Uterus (tissue), 4 donors: ENCODE measurements around the gene DNAJC15. TPM values are rescaled to one million over a fixed set of nuclear protein-coding genes. Genes with fewer than 3 reads are reported as not detected.
A peak's percentile ranks its signal among the peaks of the same experiment; 100 is the strongest.
"Not testable (repeated sequence)": the region's sequence is repeated elsewhere in the genome, so short reads cannot be mapped to it uniquely, and the experiment has no call there.

Experiments used
- DNase-seq, 2 donors: peaks; one replicate each; pipeline ENCODE4 v3.0.0-alpha.2; 2019 to 2020
- H3K27ac ChIP-seq, 2 donors: fragments of 200-600 bp; sonication (generic); 1 replicate in 1 of 2; 2 replicates in 1 of 2; pipeline ENCODE4 v1.5.1; 2016 to 2018
- H3K27me3 ChIP-seq, 2 donors: fragments of 200-600 bp; sonication (generic); one replicate each; pipeline ENCODE4 v1.5.1; 2018 to 2019; ENCODE audit warnings: control low read depth in 1 of 2
- H3K36me3 ChIP-seq, 2 donors: fragments of 200-600 bp; sonication (generic); one replicate each; pipeline ENCODE4 v1.5.1; 2019; ENCODE audit warnings: control low read depth in 1 of 2
- H3K4me1 ChIP-seq, 2 donors: fragments of 200-600 bp; sonication (generic); one replicate each; pipeline ENCODE4 v1.5.1; 2018 to 2019; ENCODE audit warnings: control low read depth in 1 of 2
- H3K4me3 ChIP-seq, 2 donors: fragments of 200-600 bp; sonication (generic); 1 replicate in 1 of 2; 2 replicates in 1 of 2; pipeline ENCODE4 v1.5.1; 2018 to 2019; ENCODE audit warnings: mild to moderate bottlenecking in 1 of 2
- H3K9me3 ChIP-seq, 2 donors: fragments of 200-600 bp; sonication (generic); one replicate each; pipeline ENCODE4 v1.5.1; 2019; ENCODE audit warnings: control low read depth in 1 of 2
- POLR2A ChIP-seq, 2 donors: fragments of 450-650 bp; IDR thresholded peaks; one replicate each; pipeline ENCODE4 v1.6.1; 2016; ENCODE audit warnings: antibody characterized with exemption in 2 of 2, mild to moderate bottlenecking in 1 of 2, moderate library complexity in 1 of 2
- intact Hi-C: fragments of 100-400 bp; cut with DNase I; formaldehyde crosslinking; loops from one replicate; pipeline ENCODE4 v1.15.1; 2023; ENCODE audit warnings: low total_unique reads
- total RNA-seq, 4 donors: library from RNA; depleted of rRNA in 3 of 4; stranded (reverse); fragments of >200 nt in 3 of 4; gene quantifications; one replicate each; pipeline versions ENCODE4 v1.1.0 to v1.2.4, GENCODE V29; 2014 to 2023
- TF ChIP-seq, protein P1 (sequence below), 4 experiments: fragments of 200-600 bp in 2 of 4; fragments of 450-650 bp in 2 of 4; sonication (generic) in 2 of 4; IDR thresholded peaks; one replicate each; pipeline ENCODE4 v1.5.1; 2016 to 2019; ENCODE audit warnings: antibody characterized with exemption in 4 of 4, mild to moderate bottlenecking in 2 of 4, moderate library complexity in 1 of 4
- donor health status: DM: yes; HTN: yes; CAD: no.

The DNAJC15 gene
- total RNA-seq, 4 donors from 2014 or later: 3.6 to 14.5 (median 6.1) TPM

DNA sequence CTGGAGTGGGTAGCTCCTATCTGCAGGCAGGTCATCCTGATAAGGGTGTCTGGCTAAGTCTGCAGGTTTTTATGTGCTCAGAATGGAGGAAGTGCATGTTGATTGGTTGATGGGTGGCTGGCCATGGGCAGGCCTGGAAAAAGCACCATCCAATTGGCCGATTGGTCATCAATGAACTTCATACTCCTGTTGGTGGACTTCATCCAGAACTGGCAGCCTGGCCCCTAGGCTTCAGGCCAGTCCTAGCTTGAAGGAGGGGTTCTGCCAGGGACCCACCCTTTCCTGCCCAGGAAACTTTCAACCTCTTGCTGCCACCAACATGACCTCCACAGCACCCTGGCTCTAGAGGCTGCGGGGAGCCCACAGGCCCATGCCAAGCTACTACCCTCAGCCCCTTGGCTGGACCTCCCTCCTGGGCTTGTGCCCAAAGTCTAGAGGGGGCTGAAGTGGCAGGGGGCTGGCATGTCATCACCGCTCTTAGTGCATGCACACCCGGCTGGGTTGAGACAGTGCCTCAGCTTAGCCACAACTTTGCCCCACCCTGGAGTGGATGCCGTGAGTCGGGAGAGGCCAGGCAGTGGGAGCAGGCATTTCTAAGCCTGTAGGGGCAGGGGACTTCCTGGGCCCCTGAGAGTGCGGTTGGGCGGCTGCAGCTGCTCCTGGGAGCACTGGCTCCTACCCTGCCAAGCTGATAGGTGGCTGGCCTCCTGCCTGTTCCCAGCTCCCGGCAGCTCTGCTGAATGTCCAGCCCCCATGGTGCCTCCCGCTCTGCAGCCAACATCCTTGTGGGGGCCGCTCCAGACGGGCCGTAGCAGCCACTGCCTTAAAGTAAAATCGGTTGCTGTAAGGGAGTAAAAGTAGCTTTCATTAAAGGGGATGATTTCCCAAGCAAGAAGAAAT is 13.2 kb downstream of the DNAJC15 start:
- Histone ChIP-seq H3K9me3 (no peaks in the 10 kb centered on the region), H3K4me1 (peaks cover 0 to 4% of the 10 kb centered on the region in 2 donors), H3K27ac (peak overlapping the region in 1 of 2 donors; percentile 26), H3K27me3 (no peaks in the 10 kb centered on the region), H3K4me3 (no peak overlapping the region), H3K36me3 (no peaks in the 10 kb centered on the region)
- no peak for TF ChIP-seq POLR2A (IDR thresholded peaks at IDR 0.05)
- TF ChIP-seq, protein P1, sequence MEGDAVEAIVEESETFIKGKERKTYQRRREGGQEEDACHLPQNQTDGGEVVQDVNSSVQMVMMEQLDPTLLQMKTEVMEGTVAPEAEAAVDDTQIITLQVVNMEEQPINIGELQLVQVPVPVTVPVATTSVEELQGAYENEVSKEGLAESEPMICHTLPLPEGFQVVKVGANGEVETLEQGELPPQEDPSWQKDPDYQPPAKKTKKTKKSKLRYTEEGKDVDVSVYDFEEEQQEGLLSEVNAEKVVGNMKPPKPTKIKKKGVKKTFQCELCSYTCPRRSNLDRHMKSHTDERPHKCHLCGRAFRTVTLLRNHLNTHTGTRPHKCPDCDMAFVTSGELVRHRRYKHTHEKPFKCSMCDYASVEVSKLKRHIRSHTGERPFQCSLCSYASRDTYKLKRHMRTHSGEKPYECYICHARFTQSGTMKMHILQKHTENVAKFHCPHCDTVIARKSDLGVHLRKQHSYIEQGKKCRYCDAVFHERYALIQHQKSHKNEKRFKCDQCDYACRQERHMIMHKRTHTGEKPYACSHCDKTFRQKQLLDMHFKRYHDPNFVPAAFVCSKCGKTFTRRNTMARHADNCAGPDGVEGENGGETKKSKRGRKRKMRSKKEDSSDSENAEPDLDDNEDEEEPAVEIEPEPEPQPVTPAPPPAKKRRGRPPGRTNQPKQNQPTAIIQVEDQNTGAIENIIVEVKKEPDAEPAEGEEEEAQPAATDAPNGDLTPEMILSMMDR (IDR thresholded peaks at IDR 0.05): no peak
- peak in 1 of 2 donors; percentile 41 for DNase-seq
- intact Hi-C loops: no loop called here

DNA sequence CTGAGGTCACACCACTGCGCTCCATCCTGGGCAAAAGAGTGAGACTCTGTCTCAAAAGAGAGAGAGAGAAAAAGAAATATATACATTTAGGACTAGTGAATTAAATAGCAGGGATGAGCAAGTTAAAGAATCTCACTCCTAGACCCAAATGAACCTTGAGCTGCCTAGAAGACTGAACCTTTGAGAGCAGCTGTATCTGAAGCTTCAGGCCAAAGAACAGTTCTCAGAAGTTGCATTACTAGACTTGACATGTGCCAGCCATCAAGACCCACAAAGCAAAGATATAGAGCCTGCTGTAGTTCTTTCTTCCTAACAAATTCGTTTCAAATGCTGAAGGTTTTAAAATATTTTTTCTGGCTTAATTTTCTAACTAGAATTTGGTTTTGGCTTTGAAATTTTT is 16.6 kb downstream of the DNAJC15 start:
- intact Hi-C loops: no loop called here
- H3K27me3 ChIP-seq: no peaks in the 10 kb centered on the region
- no peak for TF ChIP-seq POLR2A (IDR thresholded peaks at IDR 0.05)
- TF ChIP-seq, protein P1 (IDR thresholded peaks at IDR 0.05): no peak
- DNase-seq: no peak
- H3K4me1 ChIP-seq: peaks cover 0 to 4% of the 10 kb centered on the region in 2 donors
- H3K9me3 ChIP-seq: no peaks in the 10 kb centered on the region
- H3K4me3 ChIP-seq: no peak overlapping the region
- no peak overlapping the region for H3K27ac ChIP-seq
- H3K36me3 ChIP-seq: no peaks in the 10 kb centered on the region

DNA sequence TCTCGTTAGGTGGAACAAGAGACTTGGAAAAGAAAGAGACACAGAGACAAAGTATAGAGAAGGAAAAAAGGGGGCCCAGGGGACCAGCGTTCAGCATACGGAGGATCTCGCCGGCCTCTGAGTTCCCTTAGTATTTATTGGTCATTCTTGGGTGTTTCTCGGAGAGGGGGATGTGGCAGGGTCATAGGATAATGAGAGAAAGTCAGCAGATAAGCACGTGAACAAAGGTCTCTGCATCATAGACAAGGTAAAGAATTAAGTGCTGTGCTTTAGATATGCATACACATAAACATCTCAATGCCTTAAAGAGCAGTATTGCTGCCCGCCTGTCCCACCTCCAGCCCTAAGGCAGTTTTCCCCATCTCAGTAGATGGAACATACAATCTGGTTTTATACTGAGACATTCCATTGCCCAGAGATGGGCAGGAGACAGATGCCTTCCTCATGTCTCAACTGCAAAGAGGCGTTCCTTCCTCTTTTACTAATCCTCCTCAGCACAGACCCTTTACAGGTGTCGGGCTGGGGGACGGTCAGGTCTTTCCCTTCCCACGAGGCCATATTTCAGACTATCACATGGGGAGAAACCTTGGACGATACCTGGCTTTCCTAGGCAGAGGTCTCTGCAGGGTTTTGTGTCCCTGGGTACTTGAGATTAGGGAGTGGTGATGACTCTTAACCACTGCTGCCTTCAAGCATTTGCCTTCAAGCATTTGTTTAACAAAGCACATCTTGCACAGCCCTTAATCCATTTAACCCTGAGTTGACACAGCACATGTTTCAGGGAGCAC is 17.4 kb downstream of the DNAJC15 start:
- H3K9me3 ChIP-seq, H3K4me3 ChIP-seq, H3K27me3 ChIP-seq, DNase-seq, H3K4me1 ChIP-seq, intact Hi-C loops, H3K36me3 ChIP-seq, H3K27ac ChIP-seq: not testable (repeated sequence)

DNA sequence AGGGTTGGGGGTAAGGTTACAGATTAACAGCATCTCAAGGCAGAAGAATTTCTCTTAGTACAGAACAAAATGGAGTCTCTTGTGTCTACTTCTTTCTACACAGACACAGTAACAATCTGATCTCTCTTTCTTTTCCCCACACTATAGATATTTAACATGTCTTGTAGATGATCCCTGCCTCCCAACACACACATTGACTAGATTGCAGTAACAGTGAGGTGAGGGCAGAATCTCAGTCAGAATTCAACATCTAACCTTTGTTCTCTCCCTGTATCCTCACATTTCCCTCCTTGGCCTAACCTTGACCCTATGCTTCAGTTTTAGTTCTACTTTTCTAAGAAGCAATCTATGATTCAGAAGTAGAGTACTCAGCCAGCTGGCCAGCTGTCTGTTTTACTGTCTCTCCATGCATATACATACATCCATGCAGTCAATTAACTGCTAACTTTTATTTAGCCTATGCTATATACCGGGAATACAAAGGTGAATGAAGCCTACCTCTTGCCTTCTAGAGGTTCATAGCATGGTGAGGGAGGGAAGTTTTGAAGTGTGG is 18.1 kb downstream of the DNAJC15 start:
- TF ChIP-seq, protein P1 (IDR thresholded peaks at IDR 0.05): no peak
- TF ChIP-seq POLR2A (IDR thresholded peaks at IDR 0.05): no peak
- H3K27me3 ChIP-seq: no peaks in the 10 kb centered on the region
- peaks cover 0 to 4% of the 10 kb centered on the region in 2 donors for H3K4me1 ChIP-seq
- no peak for DNase-seq
- H3K4me3 ChIP-seq: no peak overlapping the region
- no peaks in the 10 kb centered on the region for H3K9me3 ChIP-seq
- no peak overlapping the region for H3K27ac ChIP-seq
- H3K36me3 ChIP-seq: no peaks in the 10 kb centered on the region
- intact Hi-C loops: no loop called here

DNA sequence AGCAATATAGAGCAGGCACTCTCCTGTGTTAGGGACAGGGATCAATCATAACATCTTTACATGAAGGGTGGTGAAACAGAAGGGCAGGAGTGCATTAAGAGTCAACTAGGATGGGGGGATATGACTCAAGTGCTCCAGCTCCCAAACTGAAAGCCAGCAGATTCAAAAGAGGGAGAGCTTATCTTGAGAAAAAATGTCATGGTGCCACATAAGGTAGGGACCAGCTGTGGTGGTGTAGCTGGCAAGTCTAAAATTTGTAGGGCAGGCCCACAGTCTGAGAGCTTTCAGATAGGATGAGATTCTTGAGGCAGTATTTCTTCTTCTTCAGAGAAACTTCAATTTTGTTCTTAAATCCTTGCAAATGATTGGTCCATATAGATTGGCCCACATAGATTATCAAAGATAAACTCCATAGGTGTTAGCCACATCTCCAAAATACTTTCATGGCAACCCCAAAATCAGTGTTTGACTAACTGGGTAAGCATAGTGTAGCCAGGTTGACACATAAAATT is 19.1 kb downstream of the DNAJC15 start:
- intact Hi-C loops: no loop called here
- Histone ChIP-seq H3K27ac (no peak overlapping the region), H3K4me1 (no peaks in the 10 kb centered on the region), H3K36me3 (no peaks in the 10 kb centered on the region), H3K4me3 (no peak overlapping the region), H3K9me3 (no peaks in the 10 kb centered on the region), H3K27me3 (no peaks in the 10 kb centered on the region)
- DNase-seq: no peak
- no peak for TF ChIP-seq POLR2A (IDR thresholded peaks at IDR 0.05)
- TF ChIP-seq, protein P1 (IDR thresholded peaks at IDR 0.05): no peak
